A673 (cell line): ENCODE results near the gene LTC4S. TPM values are rescaled to one million over a fixed set of nuclear protein-coding genes. Genes with fewer than 3 reads are reported as not detected.

ENCODE experiments used
- BruUV-seq: library from RNA; stranded (reverse); fragments of 400-500 nt; replicated peaks from 2 replicates; lab custom pipeline; 2021; lab: Mats Ljungman, UMichigan
- CTCF ChIA-PET: fragments of 300-600 bp; sonication (Branson Sonifier 250); formaldehyde crosslinking; loops from one replicate; lab custom pipeline; 2022; ENCODE audit warnings: antibody characterized with exemption; lab: Charles Lee
- POLR2A ChIA-PET: fragments of 300-600 bp; sonication (Branson Sonifier 250); formaldehyde crosslinking; loops from one replicate; lab custom pipeline; 2022; ENCODE audit warnings: antibody characterized with exemption; ENCODE audit not compliant: low non-redundant PET; lab: Charles Lee
- DNase-seq: peaks from one replicate; pipeline ENCODE4 v3.0.0-alpha.2; 2015; ENCODE audit warnings: low spot score
- H3K27ac ChIP-seq: fragments of 200-600 bp; sonication (generic); 2 replicates; pipeline ENCODE4 v1.5.1; 2016; ENCODE audit warnings: mixed run types, low read depth, mild to moderate bottlenecking, mixed read lengths, antibody characterized with exemption, low read length; ENCODE audit not compliant: poor library complexity, severe bottlenecking
- H3K27me3 ChIP-seq: fragments of 200-600 bp; sonication (generic); replicated peaks from 2 replicates; pipeline ENCODE4 v1.6.1; 2017; ENCODE audit warnings: mixed run types, low read depth, mild to moderate bottlenecking, mixed read lengths, antibody characterized with exemption, low read length; ENCODE audit not compliant: insufficient read depth, poor library complexity
- H3K36me3 ChIP-seq: fragments of 200-600 bp; sonication (generic); 2 replicates; pipeline ENCODE4 v1.6.1; 2016; ENCODE audit warnings: mixed run types, mild to moderate bottlenecking, mixed read lengths, antibody characterized with exemption, low read length; ENCODE audit not compliant: insufficient read depth, poor library complexity, severe bottlenecking
- H3K4me1 ChIP-seq: fragments of 200-600 bp; sonication (generic); 2 replicates; pipeline ENCODE4 v1.6.1; 2017; ENCODE audit warnings: mixed run types, mild to moderate bottlenecking, mixed read lengths, antibody characterized with exemption, low read length; ENCODE audit not compliant: insufficient read depth, poor library complexity, severe bottlenecking
- H3K4me3 ChIP-seq: fragments of 200-600 bp; sonication (generic); 2 replicates; pipeline ENCODE4 v1.5.1; 2016; ENCODE audit warnings: low read depth, mixed run types, mild to moderate bottlenecking, mixed read lengths, low read length; ENCODE audit not compliant: poor library complexity, severe bottlenecking
- H3K9me3 ChIP-seq: fragments of 200-600 bp; sonication (generic); 2 replicates; pipeline ENCODE4 v1.6.1; 2016; ENCODE audit warnings: mixed run types, low read depth, mild to moderate bottlenecking, mixed read lengths, antibody characterized with exemption, low read length; ENCODE audit not compliant: poor library complexity, severe bottlenecking
- CTCF ChIP-seq: fragments of 300-800, 200-600 bp; sonication (generic); conservative IDR thresholded peaks from 2 replicates; pipeline ENCODE4 v1.5.1; 2017; ENCODE audit warnings: low read depth, mild to moderate bottlenecking, antibody characterized with exemption, low read length, moderate library complexity, mixed read lengths
- EZH2 ChIP-seq: fragments of 200-600 bp; sonication (generic); IDR thresholded peaks from 2 replicates; pipeline ENCODE4 v1.6.1; 2017; ENCODE audit warnings: borderline replicate concordance, low read depth, mild to moderate bottlenecking, mixed read lengths, antibody characterized with exemption, low read length; ENCODE audit not compliant: poor library complexity, severe bottlenecking
- intact Hi-C: fragments of 100-400 bp; cut with micrococcal nuclease; formaldehyde crosslinking; loops from one replicate; pipeline ENCODE4 v1.10.0; 2022; ENCODE audit not compliant: unreplicated experiment
- total RNA-seq: library from RNA; stranded (reverse); gene quantifications from 2 replicates; pipeline ENCODE4 v1.2.3, GENCODE V29; 2021

LTC4S gene
- total RNA-seq, 1 experiment from 2014 or later, result 0.58 TPM

- intact Hi-C loops, result loop anchor here (2.0 kb wide), 1 partner anchor 35 kb away; no protein-coding TSS in a partner anchor
- DNase-seq, result no peak
- Histone ChIP-seq H3K9me3 (no peaks in the 10 kb centered on the region), H3K27me3 (no peaks in the 10 kb centered on the region), H3K4me1 (peaks cover 2% of the 10 kb centered on the region), H3K4me3 (no peak overlapping the region), H3K36me3 (peaks cover 11% of the 10 kb centered on the region), H3K27ac (no peak overlapping the region)
- ChIA-PET CTCF (no interaction called here), POLR2A (no interaction called here)
- TSS peak; percentile 41 for BruUV-seq
- TF ChIP-seq EZH2 (no peak), CTCF (no peak)
Measured at GRCh38 chr5:179797741-179798140, 4.0 kb downstream of the LTC4S start.

DNA sequence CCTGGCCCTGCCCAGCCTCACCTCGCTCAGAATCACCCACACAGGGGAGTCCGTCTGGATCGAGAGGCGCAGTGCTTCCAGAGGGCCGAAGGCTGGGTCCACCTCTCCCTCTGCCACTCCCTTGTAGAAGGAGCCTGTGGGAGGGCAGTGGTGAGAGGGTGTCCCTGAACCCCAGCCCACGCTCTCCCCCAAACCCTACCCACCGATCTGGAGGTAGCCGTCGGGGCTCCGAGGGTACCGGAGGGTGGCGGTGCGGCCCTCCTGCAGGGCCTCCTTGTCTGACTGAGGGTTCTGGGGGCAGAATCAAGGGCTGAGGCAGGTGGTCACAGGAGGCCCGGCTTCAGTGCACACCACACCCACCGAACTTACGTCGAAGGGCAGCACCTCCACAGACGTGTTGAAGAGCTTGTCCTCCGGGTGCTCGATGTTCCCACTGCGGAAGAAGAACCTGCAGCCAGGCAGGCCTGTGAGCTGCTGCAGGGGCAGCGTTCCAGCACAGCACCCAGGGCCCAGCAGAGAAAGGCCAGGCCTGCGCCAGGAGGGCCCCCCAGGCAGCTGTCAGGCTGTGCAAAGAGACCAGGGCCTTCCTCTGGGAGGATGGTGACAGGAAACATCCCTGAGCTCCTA lies 4.5 kb downstream of the LTC4S start:
- no peak for DNase-seq
- H3K27ac ChIP-seq, result no peak overlapping the region
- H3K27me3 ChIP-seq, result no peaks in the 10 kb centered on the region
- H3K4me3 ChIP-seq, result no peak overlapping the region
- no peaks in the 10 kb centered on the region for H3K9me3 ChIP-seq
- peaks cover 7% of the 10 kb centered on the region for H3K4me1 ChIP-seq
- CTCF ChIA-PET, result no interaction called here
- POLR2A ChIA-PET, result no interaction called here
- intact Hi-C loops, result no loop called here
- peaks cover 11% of the 10 kb centered on the region for H3K36me3 ChIP-seq
- no TSS peak for BruUV-seq
- TF ChIP-seq EZH2 (no peak), CTCF (no peak)

GRCh38 chr5:179798771-179799643 lies 5.2 kb downstream of the LTC4S start:
- intact Hi-C loops, result no loop called here
- no peak for DNase-seq
- H3K36me3 ChIP-seq, result peaks cover 11% of the 10 kb centered on the region
- H3K4me1 ChIP-seq, result peaks cover 13% of the 10 kb centered on the region
- POLR2A ChIA-PET, result no interaction called here
- no peak overlapping the region for H3K27ac ChIP-seq
- TF ChIP-seq CTCF, result no peak
- TF ChIP-seq EZH2, result no peak
- no peaks in the 10 kb centered on the region for H3K27me3 ChIP-seq
- no peaks in the 10 kb centered on the region for H3K9me3 ChIP-seq
- CTCF ChIA-PET, result no interaction called here
- BruUV-seq, result no TSS peak
- no peak overlapping the region for H3K4me3 ChIP-seq
